ENCODE results near the gene ZNF543.

DNA sequence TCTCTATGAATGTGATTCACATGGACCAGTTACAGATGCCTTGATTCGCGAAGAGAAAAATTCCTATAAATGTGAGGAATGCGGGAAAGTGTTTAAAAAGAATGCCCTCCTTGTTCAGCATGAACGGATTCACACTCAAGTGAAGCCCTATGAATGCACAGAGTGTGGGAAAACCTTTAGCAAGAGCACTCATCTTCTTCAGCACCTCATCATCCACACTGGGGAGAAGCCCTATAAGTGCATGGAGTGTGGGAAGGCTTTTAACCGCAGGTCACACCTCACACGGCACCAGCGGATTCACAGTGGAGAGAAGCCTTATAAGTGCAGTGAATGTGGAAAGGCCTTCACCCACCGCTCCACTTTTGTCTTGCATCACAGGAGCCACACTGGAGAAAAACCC, 7.7 kb downstream of the ZNF543 start:
- TF ChIP-seq, protein P1, sequence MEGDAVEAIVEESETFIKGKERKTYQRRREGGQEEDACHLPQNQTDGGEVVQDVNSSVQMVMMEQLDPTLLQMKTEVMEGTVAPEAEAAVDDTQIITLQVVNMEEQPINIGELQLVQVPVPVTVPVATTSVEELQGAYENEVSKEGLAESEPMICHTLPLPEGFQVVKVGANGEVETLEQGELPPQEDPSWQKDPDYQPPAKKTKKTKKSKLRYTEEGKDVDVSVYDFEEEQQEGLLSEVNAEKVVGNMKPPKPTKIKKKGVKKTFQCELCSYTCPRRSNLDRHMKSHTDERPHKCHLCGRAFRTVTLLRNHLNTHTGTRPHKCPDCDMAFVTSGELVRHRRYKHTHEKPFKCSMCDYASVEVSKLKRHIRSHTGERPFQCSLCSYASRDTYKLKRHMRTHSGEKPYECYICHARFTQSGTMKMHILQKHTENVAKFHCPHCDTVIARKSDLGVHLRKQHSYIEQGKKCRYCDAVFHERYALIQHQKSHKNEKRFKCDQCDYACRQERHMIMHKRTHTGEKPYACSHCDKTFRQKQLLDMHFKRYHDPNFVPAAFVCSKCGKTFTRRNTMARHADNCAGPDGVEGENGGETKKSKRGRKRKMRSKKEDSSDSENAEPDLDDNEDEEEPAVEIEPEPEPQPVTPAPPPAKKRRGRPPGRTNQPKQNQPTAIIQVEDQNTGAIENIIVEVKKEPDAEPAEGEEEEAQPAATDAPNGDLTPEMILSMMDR (IDR thresholded peaks at IDR 0.05; ENCODE audit: borderline replicate concordance, extremely low read depth, low read length, poor library complexity, severe bottlenecking) = no peak
- TF ChIP-seq EZH2 (IDR thresholded peaks at IDR 0.05; ENCODE audit: borderline replicate concordance, low read depth, low read length, severe bottlenecking) = no peak

Measured in DND-41 (cell line).